Endothelial cell (in vitro differentiated cells): ENCODE data around the gene MKRN3. TPM values are rescaled to one million over a fixed set of nuclear protein-coding genes. Genes with fewer than 3 reads are reported as not detected.
"Not testable (repeated sequence)": the region's sequence is repeated elsewhere in the genome, so short reads cannot be mapped to it uniquely, and the experiment has no call there.

Experiments used
- DNase-seq: peaks from one replicate; pipeline ENCODE4 v3.0.0; 2021; ENCODE audit warnings: low spot score
- H3K27ac Mint-ChIP-seq: one replicate; pipeline ENCODE4 v1.8.0; 2021; ENCODE audit warnings: mixed read lengths, inconsistent platforms; ENCODE audit not compliant: unreplicated experiment
- H3K27me3 Mint-ChIP-seq: one replicate; pipeline ENCODE4 v1.8.0; 2021; ENCODE audit warnings: mild to moderate bottlenecking, moderate library complexity, mixed read lengths, inconsistent platforms; ENCODE audit not compliant: unreplicated experiment
- H3K36me3 Mint-ChIP-seq: one replicate; pipeline ENCODE4 v1.8.0; 2021; ENCODE audit warnings: mild to moderate bottlenecking, low read depth, mixed read lengths, inconsistent platforms; ENCODE audit not compliant: unreplicated experiment
- H3K4me1 Mint-ChIP-seq: one replicate; pipeline ENCODE4 v1.8.0; 2021; ENCODE audit warnings: mild to moderate bottlenecking, mixed read lengths, inconsistent platforms; ENCODE audit not compliant: unreplicated experiment
- H3K4me3 Mint-ChIP-seq: one replicate; pipeline ENCODE4 v1.8.0; 2021; ENCODE audit warnings: mild to moderate bottlenecking, mixed read lengths, inconsistent platforms; ENCODE audit not compliant: unreplicated experiment
- H3K9me3 Mint-ChIP-seq: one replicate; pipeline ENCODE4 v1.8.0; 2021; ENCODE audit warnings: mixed read lengths, inconsistent platforms; ENCODE audit not compliant: unreplicated experiment
- total RNA-seq: library from RNA; stranded (reverse); fragmentation: NEBNext Ultra II Directional; extraction: Animal tissue kit (Norgen Biotek cat#: 25700); gene quantifications from one replicate; pipeline ENCODE4 v1.2.1, GENCODE V29; 2021; ENCODE audit not compliant: unreplicated experiment
- TF ChIP-seq, protein P1 (sequence below): fragments of 200-600 bp; sonication (generic); IDR thresholded peaks from one replicate; pipeline ENCODE4 v1.5.0; 2021; ENCODE audit warnings: antibody characterized with exemption; ENCODE audit not compliant: unreplicated experiment

The MKRN3 gene
- total RNA-seq, 1 donor from 2014 or later = 0.85 TPM

DNA sequence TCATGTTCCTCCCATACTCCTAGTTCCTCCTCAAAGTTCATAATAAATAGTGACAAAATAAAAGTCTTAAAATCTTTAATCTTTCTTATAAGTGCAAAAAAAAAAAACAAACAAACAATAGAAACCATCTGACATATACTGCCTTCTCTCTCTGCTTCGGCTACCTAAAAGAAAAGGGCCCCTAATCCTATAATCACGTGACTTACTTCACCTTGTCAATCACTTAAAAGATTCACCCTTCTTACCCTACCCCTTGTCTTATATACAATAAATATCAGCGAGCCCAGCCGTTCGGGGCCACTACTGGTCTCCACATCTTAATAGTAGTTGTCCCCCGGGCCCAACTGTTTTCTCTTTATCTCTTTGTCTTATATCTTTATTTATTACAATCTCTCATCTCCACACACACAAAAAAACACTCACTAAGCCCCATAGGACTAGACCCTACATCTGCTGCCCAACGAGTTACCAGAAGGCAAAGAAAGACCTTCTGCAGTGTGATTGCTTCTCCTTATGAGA is 28.8 kb downstream of the MKRN3 start:
- Mint-ChIP-seq H3K27ac (no peak overlapping the region), H3K4me3 (no peak overlapping the region), H3K4me1 (peaks cover 8% of the 10 kb centered on the region), H3K36me3 (no peaks in the 10 kb centered on the region), H3K9me3 (no peaks in the 10 kb centered on the region), H3K27me3 (no peaks in the 10 kb centered on the region)
- no peak for DNase-seq
- TF ChIP-seq, protein P1, sequence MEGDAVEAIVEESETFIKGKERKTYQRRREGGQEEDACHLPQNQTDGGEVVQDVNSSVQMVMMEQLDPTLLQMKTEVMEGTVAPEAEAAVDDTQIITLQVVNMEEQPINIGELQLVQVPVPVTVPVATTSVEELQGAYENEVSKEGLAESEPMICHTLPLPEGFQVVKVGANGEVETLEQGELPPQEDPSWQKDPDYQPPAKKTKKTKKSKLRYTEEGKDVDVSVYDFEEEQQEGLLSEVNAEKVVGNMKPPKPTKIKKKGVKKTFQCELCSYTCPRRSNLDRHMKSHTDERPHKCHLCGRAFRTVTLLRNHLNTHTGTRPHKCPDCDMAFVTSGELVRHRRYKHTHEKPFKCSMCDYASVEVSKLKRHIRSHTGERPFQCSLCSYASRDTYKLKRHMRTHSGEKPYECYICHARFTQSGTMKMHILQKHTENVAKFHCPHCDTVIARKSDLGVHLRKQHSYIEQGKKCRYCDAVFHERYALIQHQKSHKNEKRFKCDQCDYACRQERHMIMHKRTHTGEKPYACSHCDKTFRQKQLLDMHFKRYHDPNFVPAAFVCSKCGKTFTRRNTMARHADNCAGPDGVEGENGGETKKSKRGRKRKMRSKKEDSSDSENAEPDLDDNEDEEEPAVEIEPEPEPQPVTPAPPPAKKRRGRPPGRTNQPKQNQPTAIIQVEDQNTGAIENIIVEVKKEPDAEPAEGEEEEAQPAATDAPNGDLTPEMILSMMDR = no peak

DNA sequence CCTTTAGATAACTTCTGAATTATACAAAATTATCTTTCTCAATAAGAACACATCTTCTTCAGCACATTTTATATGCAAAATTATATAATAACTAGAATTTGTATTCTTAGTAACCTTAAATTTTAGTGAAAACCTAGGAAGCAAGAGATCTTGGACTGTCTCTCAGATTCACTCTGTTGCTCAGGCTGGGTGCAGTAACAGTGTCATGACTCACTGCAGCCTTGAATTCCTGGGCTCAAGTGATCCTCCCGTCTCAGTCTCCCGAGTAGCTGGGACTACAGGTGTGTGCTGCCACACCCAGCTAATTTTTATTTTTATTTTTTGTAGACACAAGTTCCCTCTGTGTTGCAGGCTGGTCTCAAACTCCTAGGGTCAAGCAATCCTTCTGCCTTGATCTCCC is 29.9 kb downstream of the MKRN3 start:
- Mint-ChIP-seq H3K4me1 (peaks cover 8% of the 10 kb centered on the region), H3K27ac (no peak overlapping the region), H3K4me3 (no peak overlapping the region), H3K36me3 (no peaks in the 10 kb centered on the region), H3K9me3 (no peaks in the 10 kb centered on the region), H3K27me3 (no peaks in the 10 kb centered on the region)
- DNase-seq = no peak
- TF ChIP-seq, protein P1 = no peak

DNA sequence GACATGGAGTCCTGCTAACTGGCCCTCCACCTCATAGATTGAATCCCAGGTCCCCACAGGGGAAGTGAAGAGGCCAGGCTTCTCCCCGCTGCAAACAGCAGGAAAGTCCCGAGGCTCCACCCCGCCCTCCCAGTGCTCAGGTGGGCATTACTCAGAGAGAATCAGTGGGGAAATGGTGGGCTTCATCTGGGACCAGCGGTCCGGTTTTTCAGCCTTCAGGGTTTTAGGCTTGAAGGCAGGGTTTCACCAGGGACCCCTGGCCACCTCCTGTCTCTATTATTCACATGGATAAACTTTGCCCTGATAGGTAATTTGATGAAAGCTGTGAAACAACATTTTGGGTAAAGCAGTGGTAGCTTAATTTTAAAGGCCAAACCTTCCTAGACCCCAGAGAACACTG is 31.3 kb downstream of the MKRN3 start:
- Mint-ChIP-seq H3K4me3 (no peak overlapping the region), H3K36me3 (no peaks in the 10 kb centered on the region), H3K9me3 (no peaks in the 10 kb centered on the region), H3K27me3 (no peaks in the 10 kb centered on the region), H3K27ac (no peak overlapping the region), H3K4me1 (peaks cover 8% of the 10 kb centered on the region)
- no peak for DNase-seq
- TF ChIP-seq, protein P1 = no peak

DNA sequence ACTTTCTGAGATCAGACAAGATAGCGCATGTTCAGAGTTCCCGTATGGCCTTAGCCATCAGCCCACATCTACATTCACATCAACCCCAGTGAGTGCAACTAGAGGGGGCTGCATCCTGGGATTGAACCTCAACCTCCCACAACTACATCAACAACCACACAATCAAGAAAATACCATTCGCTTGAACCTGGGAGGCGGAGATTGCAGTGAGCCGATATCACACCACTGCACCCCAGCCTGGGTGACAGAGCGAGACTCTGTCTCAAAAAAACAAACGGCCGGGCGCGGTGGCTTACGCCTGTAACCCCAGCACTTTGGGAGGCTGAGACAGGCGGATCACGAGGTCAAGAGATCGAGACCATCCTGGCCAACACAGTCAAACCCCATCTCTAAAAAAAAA is 31.8 kb downstream of the MKRN3 start:
- not testable (repeated sequence) for H3K4me3 Mint-ChIP-seq, H3K4me1 Mint-ChIP-seq, H3K27ac Mint-ChIP-seq, H3K27me3 Mint-ChIP-seq, H3K36me3 Mint-ChIP-seq, DNase-seq, H3K9me3 Mint-ChIP-seq

DNA sequence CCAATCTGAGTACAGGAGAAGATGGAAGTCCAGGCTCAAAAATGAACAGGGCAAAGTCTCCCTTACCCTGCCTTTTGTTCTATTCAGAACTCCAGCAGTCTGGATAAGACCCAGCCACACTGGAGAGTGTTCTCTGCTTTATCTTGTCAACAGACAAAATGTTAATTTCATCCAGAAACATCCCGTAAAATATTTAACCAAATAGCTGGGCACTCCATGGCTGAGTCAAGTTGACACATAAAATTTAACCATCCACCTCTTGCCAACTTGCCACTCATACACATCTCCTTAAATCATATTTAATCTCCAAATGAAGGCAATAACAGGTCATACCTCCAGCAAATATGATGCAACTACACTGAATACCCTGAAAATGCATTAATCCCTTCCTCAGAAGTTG is 33.6 kb downstream of the MKRN3 start:
- TF ChIP-seq, protein P1 = no peak
- Mint-ChIP-seq H3K4me3 (no peak overlapping the region), H3K36me3 (no peaks in the 10 kb centered on the region), H3K4me1 (peaks cover 8% of the 10 kb centered on the region), H3K27me3 (no peaks in the 10 kb centered on the region), H3K27ac (no peak overlapping the region), H3K9me3 (no peaks in the 10 kb centered on the region)
- no peak for DNase-seq
